SK-N-SH (cell line): ENCODE data around the gene EEF1E1. TPM values are rescaled to one million over a fixed set of nuclear protein-coding genes. Genes with fewer than 3 reads are reported as not detected.

Source experiments
- CTCF ChIA-PET: fragments of 300-600, 350-600 bp; formaldehyde crosslinking; extraction: SDS; loops from one replicate; lab custom pipeline; 2021; lab: Yijun Ruan, JAX
- POLR2A ChIA-PET: fragments of 350-600 bp; sonication (Branson Sonifier 250); formaldehyde crosslinking; extraction: SDS; loops from one replicate; lab custom pipeline; 2020; ENCODE audit warnings: antibody characterized with exemption, inconsistent platforms; lab: Yijun Ruan, JAX
- DNase-seq: peaks from one replicate; pipeline ENCODE4 v3.0.0; 2012
- H2AFZ ChIP-seq: fragments of 200-600 bp; sonication (generic); 2 replicates; pipeline ENCODE4 v1.8.1; 2016; ENCODE audit warnings: antibody characterized with exemption, mild to moderate bottlenecking, low read depth
- H3F3A ChIP-seq: fragments of 200-600 bp; sonication (generic); replicated peaks from 2 replicates; pipeline ENCODE3; 2016; ENCODE audit warnings: antibody characterized with exemption, mild to moderate bottlenecking; ENCODE audit not compliant: insufficient read depth
- H3K27ac ChIP-seq, 2 experiments: fragments of 200-500 bp in 1 of 2; fragments of 200-600 bp in 1 of 2; sonication (Bioruptor generic) in 1 of 2; sonication (generic), shearing (Covaris generic) in 1 of 2; 2 replicates each; pipeline versions ENCODE4 v1.5.1 to v1.6.1; 2014 to 2016; ENCODE audit warnings: low read depth in 2 of 2, inconsistent platforms in 1 of 2, low read length in 1 of 2, mild to moderate bottlenecking in 1 of 2, mixed read lengths in 1 of 2
- H3K27me3 ChIP-seq: fragments of 200-600 bp; sonication (generic), shearing (Covaris generic); 2 replicates; pipeline ENCODE4 v1.6.1; 2016; ENCODE audit warnings: mixed run types; ENCODE audit not compliant: insufficient read depth
- H3K36me3 ChIP-seq, 2 experiments: fragments of 200-500 bp in 1 of 2; fragments of 200-600 bp in 1 of 2; sonication (Bioruptor generic) in 1 of 2; sonication (generic) in 1 of 2; replicated peaks in 1 of 2; 2 replicates each; pipeline versions ENCODE3 to v1.5.1; 2014 to 2016; ENCODE audit warnings: low read length in 1 of 2, mild to moderate bottlenecking in 1 of 2; ENCODE audit not compliant: insufficient read depth in 2 of 2, control insufficient read depth in 1 of 2
- H3K4me1 ChIP-seq, 2 experiments: fragments of 200-500 bp in 1 of 2; fragments of 200-600 bp in 1 of 2; sonication (Bioruptor generic) in 1 of 2; sonication (generic), shearing (Covaris generic) in 1 of 2; 2 replicates each; pipeline versions ENCODE4 v1.5.1 to v1.6.1; 2014 to 2016; ENCODE audit warnings: low read depth in 1 of 2, low read length in 1 of 2, mixed run types in 1 of 2; ENCODE audit not compliant: insufficient read depth in 2 of 2, control insufficient read depth in 1 of 2
- H3K4me2 ChIP-seq: fragments of 200-600 bp; sonication (generic), shearing (Covaris generic); 2 replicates; pipeline ENCODE4 v1.6.1; 2017; ENCODE audit warnings: mixed run types
- H3K4me3 ChIP-seq, 2 experiments: fragments of 200-500 bp in 1 of 2; fragments of 200-600 bp in 1 of 2; sonication (Bioruptor generic) in 1 of 2; sonication (generic), shearing (Covaris generic) in 1 of 2; 2 replicates each; pipeline versions ENCODE4 v1.5.1 to v1.8.1; 2014 to 2016; ENCODE audit warnings: low read depth in 2 of 2, inconsistent platforms in 1 of 2, low read length in 1 of 2, mild to moderate bottlenecking in 1 of 2, mixed read lengths in 1 of 2, moderate library complexity in 1 of 2
- H3K79me2 ChIP-seq: fragments of 200-600 bp; sonication (generic); 2 replicates; pipeline ENCODE4 v1.8.1; 2017; ENCODE audit warnings: mild to moderate bottlenecking; ENCODE audit not compliant: insufficient read depth
- H3K9ac ChIP-seq: fragments of 200-600 bp; sonication (generic); 2 replicates; pipeline ENCODE4 v1.6.1; 2017; ENCODE audit warnings: mixed run types
- H3K9me2 ChIP-seq: fragments of 200-600 bp; sonication (generic); 2 replicates; pipeline ENCODE4 v1.6.1; 2017; ENCODE audit warnings: mixed run types
- H3K9me3 ChIP-seq: fragments of 200-600 bp; sonication (generic); 2 replicates; pipeline ENCODE4 v1.6.1; 2017; ENCODE audit warnings: mixed run types, mild to moderate bottlenecking, moderate library complexity
- H4K20me1 ChIP-seq: fragments of 200-600 bp; sonication (generic); 2 replicates; pipeline ENCODE4 v1.6.1; 2017; ENCODE audit warnings: mild to moderate bottlenecking, mixed run types; ENCODE audit not compliant: insufficient read depth
- CTCF ChIP-seq: fragments of 200-600 bp; sonication (generic); IDR thresholded peaks from 2 replicates; pipeline ENCODE4 v1.6.1; 2017; ENCODE audit warnings: antibody characterized with exemption, mild to moderate bottlenecking, moderate library complexity
- FOXJ3 ChIP-seq: sonication (generic); formaldehyde crosslinking; IDR thresholded peaks from 2 replicates; pipeline ENCODE4 v1.5.1; 2020; ENCODE audit warnings: mild to moderate bottlenecking, missing genetic modification reagents
- JUND ChIP-seq: IDR thresholded peaks from 2 replicates; pipeline ENCODE4 v1.4.0; 2012
- NFIC ChIP-seq: IDR thresholded peaks from 2 replicates; pipeline ENCODE4 v1.4.0; 2012; ENCODE audit warnings: borderline replicate concordance
- PBX3 ChIP-seq: IDR thresholded peaks from 2 replicates; pipeline ENCODE4; 2012
- RAD21 ChIP-seq: IDR thresholded peaks from 2 replicates; pipeline ENCODE4 v1.6.1; 2012; ENCODE audit warnings: mild to moderate bottlenecking, low read length
- RXRA ChIP-seq: IDR thresholded peaks from 2 replicates; pipeline ENCODE4 v1.4.0; 2012; ENCODE audit warnings: low read depth, mild to moderate bottlenecking, borderline replicate concordance
- SMC3 ChIP-seq: IDR thresholded peaks from 2 replicates; pipeline ENCODE4 v1.6.1; 2012; ENCODE audit warnings: low read depth, low read length, improper control_type of control experiment
- YY1 ChIP-seq: IDR thresholded peaks from 2 replicates; pipeline ENCODE4 v1.4.0; 2012; ENCODE audit warnings: low read depth, mild to moderate bottlenecking
- WGBS: methylation state at CpG from one replicate; pipeline ENCODE4 v1.1.6; 2017; ENCODE audit warnings: low lambda C conversion rate; 5-methylcytosine and 5-hydroxymethylcytosine counted together
- polyA plus RNA-seq, 3 experiments: library from polyadenylated mRNA; depleted of rRNA; stranded (reverse); fragments of >200 nt; gene quantifications; 2 replicates each; pipeline ENCODE4 v1.2.3, GENCODE V29; 2012

Gene EEF1E1
- polyA plus RNA-seq, 1 of the 3 experiments (the other 2 are of a cell fraction) = 60.8 TPM

GRCh38 chr6:8114956-8115355 is 12.6 kb upstream of the EEF1E1 start:
- WGBS = 33% methylated on average over 4 of the region's 4 CpGs
- no peak for DNase-seq
- no peak overlapping the region for H3K27ac ChIP-seq
- H3K79me2 ChIP-seq = no peaks in the 10 kb centered on the region
- H4K20me1 ChIP-seq = no peaks in the 10 kb centered on the region
- H3K9me3 ChIP-seq = no peaks in the 10 kb centered on the region
- H2AFZ ChIP-seq = no peak overlapping the region
- H3K9ac ChIP-seq = no peak overlapping the region
- ChIA-PET CTCF (no interaction called here), POLR2A (no interaction called here)
- no peaks in the 10 kb centered on the region for H3K27me3 ChIP-seq
- H3K9me2 ChIP-seq = no peaks in the 10 kb centered on the region
- H3F3A ChIP-seq = no peaks in the 10 kb centered on the region
- H3K4me3 ChIP-seq = no peak overlapping the region
- H3K36me3 ChIP-seq = no peaks in the 10 kb centered on the region
- no peak for TF ChIP-seq SMC3
- TF ChIP-seq JUND = no peak
- TF ChIP-seq PBX3 = no peak
- no peak for TF ChIP-seq FOXJ3 (CRISPR knock-in tag)
- no peak for TF ChIP-seq RAD21
- TF ChIP-seq YY1 = no peak
- H3K4me1 ChIP-seq = peaks cover 0 to 4% of the 10 kb centered on the region in 2 experiments; a peak in 1 of 4 replicates
- H3K4me2 ChIP-seq = no peak overlapping the region

GRCh38 chr6:8113131-8113654 is 10.8 kb upstream of the EEF1E1 start:
- 25% methylated on average over 4 of the region's 4 CpGs for WGBS
- H3K36me3 ChIP-seq = no peaks in the 10 kb centered on the region
- H3F3A ChIP-seq = peaks cover 5% of the 10 kb centered on the region
- TF ChIP-seq NFIC (peak; percentile 24; the same call in 1 of the 2 replicates), RXRA (no peak)
- H3K4me1 ChIP-seq = peaks cover 0 to 10% of the 10 kb centered on the region in 2 experiments; a peak in 2 of 4 replicates
- H2AFZ ChIP-seq = no peak overlapping the region
- ChIA-PET POLR2A (no interaction called here), CTCF (interaction anchor here (2.0 to 2.5 kb wide), 2 partner anchors 18 to 106 kb away, joined by 8 to 10 read pairs; no protein-coding TSS in a partner anchor)
- H3K27ac ChIP-seq = no peak overlapping the region
- no peaks in the 10 kb centered on the region for H3K79me2 ChIP-seq
- H3K4me3 ChIP-seq = no peak overlapping the region
- H4K20me1 ChIP-seq = no peaks in the 10 kb centered on the region
- H3K27me3 ChIP-seq = no peaks in the 10 kb centered on the region
- H3K9me3 ChIP-seq = no peaks in the 10 kb centered on the region
- DNase-seq = no peak
- no peak overlapping the region for H3K9ac ChIP-seq
- 0 out of 2 replicates have a peak overlapping the region, but pooled peaks have one; percentile 1 for H3K4me2 ChIP-seq
- no peaks in the 10 kb centered on the region for H3K9me2 ChIP-seq

- Histone ChIP-seq H3K4me1 (peaks cover 0 to 10% of the 10 kb centered on the region in 2 experiments; a peak in 2 of 4 replicates), H3K9me3 (no peaks in the 10 kb centered on the region), H3K79me2 (no peaks in the 10 kb centered on the region), H3K4me2 (no peak overlapping the region), H3K9ac (no peak overlapping the region), H3F3A (peaks cover 11% of the 10 kb centered on the region), H2AFZ (no peak overlapping the region), H4K20me1 (no peaks in the 10 kb centered on the region), H3K27ac (no peak overlapping the region), H3K9me2 (no peaks in the 10 kb centered on the region), H3K36me3 (no peaks in the 10 kb centered on the region), H3K4me3 (no peak overlapping the region), H3K27me3 (no peaks in the 10 kb centered on the region)
- no peak for DNase-seq
- POLR2A ChIA-PET = no interaction called here
- CTCF ChIA-PET = interaction anchor here (0.9 kb wide), 1 partner anchor 109 kb away, joined by 3 read pairs; no protein-coding TSS in a partner anchor
- WGBS = 50% methylated on average over 1 of the region's 1 CpG
- TF ChIP-seq RXRA = no peak
- TF ChIP-seq CTCF = no peak
- TF ChIP-seq JUND = no peak
- no peak for TF ChIP-seq PBX3
- no peak for TF ChIP-seq SMC3
Measured at GRCh38 chr6:8110725-8111124, 8.4 kb upstream of the EEF1E1 start.
